D721Med (cell line): ENCODE data around the gene HDLBP.
"Not testable (repeated sequence)": the region's sequence is repeated elsewhere in the genome, so short reads cannot be mapped to it uniquely, and the experiment has no call there.

Experiments
- DNase-seq: peaks from one replicate; pipeline ENCODE4 v3.0.0; 2011; ENCODE audit warnings: low spot score; ENCODE audit not compliant: insufficient read length
- FAIRE-seq: peaks from 2 replicates; lab custom pipeline; 2011; peaks lifted over from hg19 to GRCh38; lab: Jason Lieb, UNC
- CTCF ChIP-seq: IDR thresholded peaks from 2 replicates; pipeline ENCODE4 v1.5.1; 2012; ENCODE audit warnings: mild to moderate bottlenecking, control low read depth; ENCODE audit not compliant: insufficient read depth; ENCODE audit errors: missing control alignments

HDLBP gene

GRCh38 chr2:241329669-241330615 is 14.5 kb upstream of the HDLBP start:
- DNase-seq (no peak), FAIRE-seq (no peak)
- TF ChIP-seq CTCF = no peak

DNA sequence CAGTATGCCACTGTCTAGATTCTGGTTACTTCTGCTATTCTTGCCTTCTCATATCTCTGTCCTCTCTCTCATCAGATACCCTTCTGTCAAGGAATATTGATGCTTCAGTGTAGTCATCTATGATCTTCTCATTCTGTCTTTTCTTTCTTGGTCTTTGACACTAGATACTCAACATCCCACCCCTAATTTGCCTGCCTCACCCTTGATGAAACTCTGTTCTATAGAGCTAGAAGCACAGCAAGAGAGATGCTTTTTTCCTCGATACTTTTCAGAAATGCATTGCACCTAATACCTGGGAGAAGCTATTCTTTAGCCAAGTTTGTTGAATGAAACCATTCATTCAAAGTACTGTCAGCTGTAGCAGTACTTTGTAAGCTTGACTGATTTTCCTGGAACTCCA is 9.8 kb upstream of the HDLBP start:
- no peak for TF ChIP-seq CTCF
- FAIRE-seq (no peak), DNase-seq (no peak)

- FAIRE-seq (no peak), DNase-seq (no peak)
- TF ChIP-seq CTCF = no peak
Measured at GRCh38 chr2:241324775-241325174, 9.3 kb upstream of the HDLBP start.

DNA sequence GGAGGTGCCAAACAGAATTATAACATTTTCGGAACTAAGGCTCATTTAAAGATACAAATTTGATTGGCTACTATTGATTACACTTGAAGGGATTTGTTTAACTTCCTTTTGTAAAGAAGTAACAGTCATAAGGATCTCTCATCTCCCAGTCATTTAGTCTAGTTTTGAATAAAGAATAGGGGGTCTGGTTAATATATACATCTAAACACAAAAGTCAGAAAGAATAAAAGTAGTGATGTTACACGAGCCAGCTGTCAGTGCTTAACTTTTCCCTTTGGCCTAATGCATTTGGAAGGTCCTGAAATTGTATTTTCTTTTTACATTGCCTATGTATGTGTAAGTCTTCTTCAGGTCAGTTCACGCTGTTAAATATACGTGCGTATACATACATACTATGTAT is 8.3 kb upstream of the HDLBP start:
- DNase-seq (no peak), FAIRE-seq (no peak)
- TF ChIP-seq CTCF = no peak

DNA sequence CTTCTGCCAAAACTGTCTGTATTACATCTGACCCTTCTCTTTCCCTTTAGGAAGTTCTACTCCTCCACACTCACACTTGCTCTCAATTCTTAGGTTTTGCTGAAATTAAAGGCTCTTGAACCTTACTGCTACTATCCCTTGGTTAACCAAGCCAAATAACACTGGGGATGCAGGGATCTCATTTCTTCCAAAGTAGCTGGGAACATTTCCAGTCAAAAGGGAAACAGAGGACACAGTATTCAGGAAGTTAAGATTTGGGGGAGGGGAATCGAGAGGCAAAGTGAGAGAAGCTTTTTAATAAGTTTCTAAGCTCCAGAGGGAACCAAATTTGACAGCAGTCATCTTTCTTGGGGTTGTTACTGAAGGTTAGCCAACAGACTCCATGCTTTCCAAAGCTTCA is 6.4 kb upstream of the HDLBP start:
- no peak for TF ChIP-seq CTCF
- DNase-seq (no peak), FAIRE-seq (no peak)

GRCh38 chr2:241321033-241321432 is 5.6 kb upstream of the HDLBP start:
- no peak for DNase-seq
- no peak for TF ChIP-seq CTCF
- no peak for FAIRE-seq

DNA sequence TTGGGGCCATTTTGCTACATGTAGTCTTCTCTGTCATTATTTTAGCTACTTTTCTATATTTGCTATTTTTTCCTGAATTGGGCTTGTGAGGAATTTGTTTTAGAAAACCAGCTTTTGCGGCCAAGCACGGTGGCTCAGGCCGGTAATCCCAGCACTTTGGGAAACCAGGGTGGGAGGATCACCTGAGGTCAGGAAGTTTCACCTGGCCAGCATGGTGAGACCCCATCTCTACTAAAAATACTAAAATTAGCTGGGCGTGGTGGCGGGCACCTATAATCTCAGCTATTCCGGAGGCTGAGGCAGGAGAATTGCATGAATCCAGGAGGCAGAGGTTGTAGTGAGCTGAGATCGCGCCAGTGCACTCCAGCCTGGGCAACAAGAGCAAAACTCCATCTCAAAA is 4.9 kb upstream of the HDLBP start:
- no peak for DNase-seq
- TF ChIP-seq CTCF = no peak
- FAIRE-seq = no peak

- FAIRE-seq, DNase-seq: not testable (repeated sequence)
Measured at GRCh38 chr2:241318830-241319229, 3.4 kb upstream of the HDLBP start.
